WTC11 (cell line): ENCODE data around the gene TMEM200B. TPM values are rescaled to one million over a fixed set of nuclear protein-coding genes. Genes with fewer than 3 reads are reported as not detected.
A peak's percentile ranks its signal among the peaks of the same experiment; 100 is the strongest.

Experiments
- ATAC-seq: fragments of 200-7000 bp; cut with Tn5 transposase; 2 replicates; pipeline ENCODE4 v1.10.0; 2021; ENCODE audit warnings: mild to moderate bottlenecking, moderate library complexity
- CTCF ChIA-PET: fragments of 300-600 bp; sonication (Branson Sonifier 250); formaldehyde crosslinking; loops from one replicate; lab custom pipeline; 2021; ENCODE audit warnings: antibody characterized with exemption; lab: Charles Lee
- POLR2A ChIA-PET: fragments of 350-600 bp; sonication (Branson Sonifier 250); formaldehyde crosslinking; loops from one replicate; lab custom pipeline; 2021; ENCODE audit warnings: antibody characterized with exemption; lab: Charles Lee
- DNase-seq: peaks from one replicate; pipeline ENCODE4 v3.0.0; 2021; ENCODE audit warnings: low spot score
- H3K27ac Mint-ChIP-seq: 2 replicates; pipeline ENCODE4 v1.8.0; 2021; ENCODE audit warnings: mixed read lengths
- H3K27me3 Mint-ChIP-seq: 2 replicates; pipeline ENCODE4 v1.8.0; 2021; ENCODE audit warnings: low read depth, mild to moderate bottlenecking, moderate library complexity, mixed read lengths
- H3K36me3 Mint-ChIP-seq: 2 replicates; pipeline ENCODE4 v1.8.0; 2021; ENCODE audit warnings: mixed read lengths
- H3K4me1 Mint-ChIP-seq: 2 replicates; pipeline ENCODE4 v1.8.0; 2022; ENCODE audit warnings: mixed read lengths
- H3K4me3 Mint-ChIP-seq: 2 replicates; pipeline ENCODE4 v1.8.0; 2021; ENCODE audit warnings: mild to moderate bottlenecking, moderate library complexity, mixed read lengths
- H3K9me3 Mint-ChIP-seq: 2 replicates; pipeline ENCODE4 v1.8.0; 2021; ENCODE audit warnings: mixed read lengths
- ARID4B ChIP-seq: sonication (generic); formaldehyde crosslinking; IDR thresholded peaks from 2 replicates; pipeline ENCODE4 v1.8.0; 2023; ENCODE audit warnings: missing genetic modification reagents, mild to moderate bottlenecking, borderline replicate concordance
- ATF6 ChIP-seq: sonication (generic); formaldehyde crosslinking; IDR thresholded peaks from 2 replicates; pipeline ENCODE4 v1.8.1; 2023; ENCODE audit warnings: mild to moderate bottlenecking, missing genetic modification reagents
- CBFB ChIP-seq: sonication (generic); formaldehyde crosslinking; IDR thresholded peaks from 2 replicates; pipeline ENCODE4 v1.8.1; 2022; ENCODE audit warnings: mild to moderate bottlenecking, low read depth, missing genetic modification reagents
- CREB1 ChIP-seq: sonication (generic); formaldehyde crosslinking; IDR thresholded peaks from 2 replicates; pipeline ENCODE4 v1.8.0; 2023; ENCODE audit warnings: mild to moderate bottlenecking, missing genetic modification reagents
- RELA ChIP-seq: sonication (generic); formaldehyde crosslinking; IDR thresholded peaks from 2 replicates; pipeline ENCODE4 v1.8.1; 2022; ENCODE audit warnings: missing genetic modification reagents, mild to moderate bottlenecking, borderline replicate concordance
- STAT6 ChIP-seq: sonication (generic); formaldehyde crosslinking; conservative IDR thresholded peaks from 2 replicates; pipeline ENCODE4 v1.8.1; 2023; ENCODE audit warnings: mild to moderate bottlenecking, low read depth, missing genetic modification reagents, moderate library complexity
- ZNF396 ChIP-seq: fragments of 250-450 bp; sonication (Bioruptor Pico); IDR thresholded peaks from 2 replicates; pipeline ENCODE4 v1.8.0; 2021; ENCODE audit warnings: mild to moderate bottlenecking, moderate library complexity, borderline replicate concordance
- total RNA-seq: library from RNA; stranded (reverse); gene quantifications from 3 replicates; pipeline ENCODE4 v1.2.3, GENCODE V29; 2021
- TF ChIP-seq, protein P1 (sequence below): sonication (generic); formaldehyde crosslinking; IDR thresholded peaks from 2 replicates; pipeline ENCODE4 v1.8.1; 2022; ENCODE audit warnings: low read depth, missing genetic modification reagents, borderline replicate concordance
- TF ChIP-seq, protein P2 (sequence below): sonication (generic); formaldehyde crosslinking; IDR thresholded peaks from 2 replicates; pipeline ENCODE4 v1.8.1; 2023; ENCODE audit warnings: mild to moderate bottlenecking, missing genetic modification reagents
- TF ChIP-seq, protein P3 (sequence below): sonication (generic); formaldehyde crosslinking; IDR thresholded peaks from 2 replicates; pipeline ENCODE4 v1.8.0; 2022; ENCODE audit warnings: mild to moderate bottlenecking, missing genetic modification reagents

The TMEM200B gene
- total RNA-seq, 1 experiment from 2014 or later, result 22.6 TPM

DNA sequence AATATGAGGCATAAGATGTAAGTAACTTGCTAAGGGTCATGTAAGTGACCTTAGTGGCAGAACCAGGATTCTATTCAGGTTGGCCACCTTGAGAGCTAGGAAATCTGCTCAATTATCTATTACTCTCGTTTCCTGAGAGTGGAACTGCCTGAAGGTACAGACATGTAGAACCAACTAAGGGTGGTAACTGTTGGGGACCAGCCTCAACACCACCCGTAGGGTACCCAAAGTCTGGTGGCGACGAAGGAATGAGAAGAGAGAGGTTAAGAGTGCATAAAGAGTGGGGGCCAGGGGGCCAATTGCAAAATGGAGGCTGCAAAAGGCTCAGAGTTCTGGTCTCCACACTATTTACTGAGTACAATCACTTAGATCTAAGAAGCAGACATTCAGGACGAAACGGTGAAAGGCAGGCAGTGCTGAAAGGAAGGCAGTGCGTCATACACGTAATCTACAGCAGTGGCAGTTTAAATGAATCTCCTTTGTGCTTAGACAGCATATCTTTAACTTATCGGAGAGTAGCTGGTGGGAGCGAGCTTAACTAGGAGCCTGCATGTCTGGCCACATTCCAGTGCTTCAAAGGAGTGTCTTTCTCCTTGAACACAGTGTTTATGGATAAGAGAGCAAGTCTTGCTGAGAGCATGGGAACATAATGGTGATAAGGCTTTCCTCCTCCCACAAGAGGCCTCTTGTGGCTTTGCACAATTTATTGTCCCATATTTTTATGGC lies 33.0 kb upstream of the TMEM200B start:
- TF ChIP-seq ZNF396 (CRISPR knock-in tag) (no peak), RELA (CRISPR knock-in tag) (no peak), ARID4B (CRISPR knock-in tag) (no peak), STAT6 (CRISPR knock-in tag) (no peak), CREB1 (CRISPR knock-in tag) (no peak), CBFB (CRISPR knock-in tag) (no peak), ATF6 (CRISPR knock-in tag) (no peak)
- TF ChIP-seq, protein P1, sequence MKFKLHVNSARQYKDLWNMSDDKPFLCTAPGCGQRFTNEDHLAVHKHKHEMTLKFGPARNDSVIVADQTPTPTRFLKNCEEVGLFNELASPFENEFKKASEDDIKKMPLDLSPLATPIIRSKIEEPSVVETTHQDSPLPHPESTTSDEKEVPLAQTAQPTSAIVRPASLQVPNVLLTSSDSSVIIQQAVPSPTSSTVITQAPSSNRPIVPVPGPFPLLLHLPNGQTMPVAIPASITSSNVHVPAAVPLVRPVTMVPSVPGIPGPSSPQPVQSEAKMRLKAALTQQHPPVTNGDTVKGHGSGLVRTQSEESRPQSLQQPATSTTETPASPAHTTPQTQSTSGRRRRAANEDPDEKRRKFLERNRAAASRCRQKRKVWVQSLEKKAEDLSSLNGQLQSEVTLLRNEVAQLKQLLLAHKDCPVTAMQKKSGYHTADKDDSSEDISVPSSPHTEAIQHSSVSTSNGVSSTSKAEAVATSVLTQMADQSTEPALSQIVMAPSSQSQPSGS, result no peak
- TF ChIP-seq, protein P2, sequence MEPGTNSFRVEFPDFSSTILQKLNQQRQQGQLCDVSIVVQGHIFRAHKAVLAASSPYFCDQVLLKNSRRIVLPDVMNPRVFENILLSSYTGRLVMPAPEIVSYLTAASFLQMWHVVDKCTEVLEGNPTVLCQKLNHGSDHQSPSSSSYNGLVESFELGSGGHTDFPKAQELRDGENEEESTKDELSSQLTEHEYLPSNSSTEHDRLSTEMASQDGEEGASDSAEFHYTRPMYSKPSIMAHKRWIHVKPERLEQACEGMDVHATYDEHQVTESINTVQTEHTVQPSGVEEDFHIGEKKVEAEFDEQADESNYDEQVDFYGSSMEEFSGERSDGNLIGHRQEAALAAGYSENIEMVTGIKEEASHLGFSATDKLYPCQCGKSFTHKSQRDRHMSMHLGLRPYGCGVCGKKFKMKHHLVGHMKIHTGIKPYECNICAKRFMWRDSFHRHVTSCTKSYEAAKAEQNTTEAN, result no peak
- TF ChIP-seq, protein P3, sequence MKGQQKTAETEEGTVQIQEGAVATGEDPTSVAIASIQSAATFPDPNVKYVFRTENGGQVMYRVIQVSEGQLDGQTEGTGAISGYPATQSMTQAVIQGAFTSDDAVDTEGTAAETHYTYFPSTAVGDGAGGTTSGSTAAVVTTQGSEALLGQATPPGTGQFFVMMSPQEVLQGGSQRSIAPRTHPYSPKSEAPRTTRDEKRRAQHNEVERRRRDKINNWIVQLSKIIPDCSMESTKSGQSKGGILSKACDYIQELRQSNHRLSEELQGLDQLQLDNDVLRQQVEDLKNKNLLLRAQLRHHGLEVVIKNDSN (CRISPR knock-in tag), result no peak
- Mint-ChIP-seq H3K4me1 (peaks cover 28% of the 10 kb centered on the region), H3K27ac (peak overlapping the region; percentile 95), H3K36me3 (peaks cover 76% of the 10 kb centered on the region), H3K4me3 (no peak overlapping the region), H3K9me3 (no peaks in the 10 kb centered on the region), H3K27me3 (no peaks in the 10 kb centered on the region)
- DNase-seq (no peak), ATAC-seq (peak; percentile 36)
- ChIA-PET POLR2A (interaction anchor here (0.7 to 0.9 kb wide), 2 partner anchors 34 to 129 kb away, joined by 3 read pairs; no protein-coding TSS in a partner anchor), CTCF (interaction anchor here (1.1 to 1.8 kb wide), 3 partner anchors 36 to 46 kb away, joined by 3 to 11 read pairs (median 3); no protein-coding TSS in a partner anchor)
